ENCODE results near the gene APC.
"Not testable (repeated sequence)": the region's sequence is repeated elsewhere in the genome, so short reads cannot be mapped to it uniquely, and the experiment has no call there.

APC gene

DNA sequence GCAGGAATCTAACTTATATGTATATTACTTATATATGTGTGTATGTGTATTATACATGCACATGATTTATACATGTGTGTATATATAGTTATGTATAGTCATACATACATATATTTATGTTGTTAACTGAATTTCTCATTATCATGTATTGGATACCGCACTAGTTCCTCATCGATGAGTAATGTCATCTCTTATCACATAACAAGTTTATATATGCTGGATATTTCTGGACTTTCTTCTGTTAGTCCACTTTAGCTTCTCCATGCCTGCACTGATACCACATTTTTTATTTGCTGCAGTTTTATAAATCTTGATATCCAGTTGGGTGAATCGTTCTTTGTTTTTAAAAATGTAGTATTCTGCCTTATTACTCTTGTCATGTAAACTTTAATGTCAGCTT lies 50.2 kb downstream of the APC start:
- no peak for DNase-seq

GRCh38 chr5:112793201-112793600 lies 55.5 kb downstream of the APC start:
- no peak for DNase-seq

GRCh38 chr5:112794410-112794809 lies 56.7 kb downstream of the APC start:
- no peak for DNase-seq

- no peak for DNase-seq
These were observed 57.7 kb downstream of the APC start for GRCh38 chr5:112795342-112795741.

DNA sequence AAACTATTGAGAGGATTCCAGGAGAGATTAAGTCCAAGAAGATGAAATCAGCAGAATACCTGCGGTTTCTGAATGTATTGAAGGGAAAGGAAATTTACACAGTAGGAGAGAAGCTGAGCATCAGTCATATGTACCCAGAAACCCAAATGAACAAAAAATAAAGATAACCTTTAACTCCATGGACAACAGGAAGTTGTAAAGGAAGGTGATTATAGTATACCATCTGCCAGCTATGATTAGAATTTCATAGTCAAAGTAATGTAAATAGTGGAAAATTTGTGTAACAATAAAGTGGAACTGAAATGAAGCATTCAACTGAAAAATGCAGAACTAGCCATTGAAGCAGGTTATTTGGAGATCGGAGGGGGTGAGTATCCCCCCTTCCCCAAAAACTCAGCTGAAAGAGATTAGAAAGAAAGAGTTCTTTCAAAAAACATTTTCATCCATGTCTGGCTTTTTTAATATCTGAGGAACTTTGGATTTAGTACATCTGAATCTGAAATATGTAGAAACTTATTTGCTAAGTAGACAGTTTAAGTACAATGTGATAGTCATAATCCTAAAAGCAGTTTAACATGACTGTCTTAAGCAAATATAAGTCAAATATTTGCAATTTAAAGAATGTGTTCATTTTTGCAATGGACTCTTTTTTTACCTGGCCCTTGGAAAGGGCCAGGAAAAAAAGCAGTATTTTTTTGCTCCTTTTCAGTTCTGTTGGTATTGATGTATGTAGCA lies 58.4 kb downstream of the APC start:
- DNase-seq, result no peak

DNA sequence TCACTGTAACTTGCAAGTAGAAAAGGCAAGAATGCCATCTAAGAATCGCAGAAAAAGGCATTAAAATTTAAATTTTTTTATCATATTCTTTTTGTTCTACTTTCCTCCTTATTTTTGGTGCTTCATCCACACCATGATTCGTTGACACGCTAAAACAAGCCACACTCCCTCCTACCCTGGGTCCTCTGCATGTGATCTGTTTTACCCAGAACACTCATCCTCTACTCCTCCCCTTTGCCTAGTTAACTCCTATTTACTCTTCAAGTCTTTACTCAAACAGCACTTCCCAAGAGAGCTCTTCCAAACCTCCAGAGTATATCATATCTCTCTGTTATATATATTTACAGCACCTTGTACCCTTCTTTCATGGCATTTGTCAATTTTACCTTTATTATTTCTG lies 62.0 kb downstream of the APC start:
- no peak for DNase-seq

DNA sequence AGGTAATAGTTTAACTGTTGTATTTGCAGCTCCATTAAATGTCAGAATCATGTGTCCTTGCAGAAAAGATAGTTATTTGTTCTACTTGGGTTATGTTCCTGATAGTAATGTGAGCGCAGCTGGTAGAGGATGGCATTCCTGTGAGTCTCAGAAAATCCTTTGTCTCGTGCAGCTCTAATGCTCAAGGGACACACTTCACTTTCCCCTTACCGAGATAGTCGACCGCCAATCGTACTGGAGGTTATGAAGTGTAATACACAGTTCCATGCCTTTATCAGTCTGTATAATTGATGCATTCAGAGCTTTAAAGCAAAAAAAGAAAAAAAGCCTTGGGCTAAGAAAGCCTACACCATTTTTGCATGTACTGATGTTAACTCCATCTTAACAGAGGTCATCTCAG lies 63.2 kb downstream of the APC start:
- DNase-seq, result no peak

GRCh38 chr5:112811023-112811422 lies 73.3 kb downstream of the APC start:
- DNase-seq, result no peak

GRCh38 chr5:112812549-112812948 lies 74.9 kb downstream of the APC start:
- no peak for DNase-seq

- no peak for DNase-seq
These were observed 82.6 kb downstream of the APC start for GRCh38 chr5:112820246-112820645.

- DNase-seq, result no peak
These were observed 84.8 kb downstream of the APC start for GRCh38 chr5:112822456-112822855.

DNA sequence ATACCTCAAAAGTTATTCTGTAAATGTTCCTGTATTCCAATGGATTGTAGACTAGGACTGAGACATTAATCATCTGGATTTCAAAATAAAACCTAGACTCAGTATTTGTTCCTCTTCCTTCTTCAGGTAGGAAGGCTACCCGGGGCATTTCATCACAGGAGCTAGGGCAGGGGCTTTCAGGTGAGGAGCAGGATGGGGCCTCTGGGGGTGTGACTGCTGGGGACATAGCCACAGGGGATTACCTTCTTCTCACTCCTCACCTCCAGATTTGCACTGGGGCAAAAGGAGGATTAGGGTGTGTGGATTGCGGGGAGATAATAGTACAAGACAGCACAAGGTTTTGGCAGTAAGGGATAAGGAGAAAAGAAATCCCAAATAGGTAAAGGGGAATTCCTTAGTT lies 85.5 kb downstream of the APC start:
- DNase-seq, result no peak

DNA sequence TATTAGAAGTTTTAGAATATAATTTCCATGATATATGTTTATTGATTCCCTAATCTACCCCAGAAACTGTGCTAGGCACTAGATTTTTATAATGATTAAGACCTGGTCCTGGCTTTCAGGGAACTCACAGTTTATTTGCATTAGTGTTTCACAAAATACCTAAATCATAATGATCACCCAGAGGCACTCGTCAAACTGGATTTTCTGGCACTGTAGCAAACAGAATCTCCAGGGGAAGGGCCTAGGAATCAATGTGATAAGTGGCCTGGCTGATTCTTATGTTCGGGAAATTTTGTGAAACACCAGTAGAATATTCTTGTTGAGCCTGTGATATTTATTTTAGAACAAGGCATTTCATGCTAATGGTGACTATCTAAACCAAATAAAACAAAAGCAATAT lies 86.0 kb downstream of the APC start:
- no peak for DNase-seq

GRCh38 chr5:112824197-112824596 lies 86.5 kb downstream of the APC start:
- no peak for DNase-seq

DNA sequence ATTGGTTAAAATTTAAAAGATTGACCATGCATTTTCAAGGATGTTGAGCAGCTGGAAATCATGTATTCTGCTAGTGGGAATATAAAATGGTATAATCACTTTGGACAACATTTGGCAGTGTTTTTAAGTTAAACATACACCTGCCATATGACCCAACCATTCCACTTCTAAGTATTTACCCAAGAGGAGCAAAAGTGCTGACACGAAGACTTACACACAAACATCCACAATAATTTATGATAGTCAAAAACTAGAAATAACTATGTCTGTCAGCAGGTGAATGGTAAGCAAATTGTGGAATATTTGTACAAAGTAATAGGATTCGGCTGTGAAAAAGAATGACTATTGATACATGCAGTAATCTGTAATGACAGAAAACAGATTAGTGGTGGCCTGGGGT lies 92.7 kb downstream of the APC start:
- DNase-seq, result no peak

DNA sequence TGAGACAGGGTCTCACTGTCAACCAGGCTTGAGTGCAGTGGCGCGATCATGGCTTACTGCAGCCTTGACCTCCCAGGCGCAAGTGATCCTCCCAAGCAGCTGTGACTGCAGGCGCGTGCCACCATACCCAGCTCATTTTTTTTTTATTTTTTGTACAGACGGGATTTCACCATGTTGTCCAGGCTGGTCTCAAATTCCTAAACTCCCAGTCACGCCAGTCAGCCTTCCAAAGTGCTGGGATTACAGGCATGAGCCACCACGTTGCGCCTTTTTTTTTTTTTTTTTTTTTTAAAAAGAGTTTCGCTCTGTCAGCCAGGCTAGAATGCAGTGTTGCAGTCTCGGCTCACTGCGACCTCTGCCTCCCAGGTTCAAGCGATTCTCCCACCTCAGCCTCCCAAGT lies 96.3 kb downstream of the APC start:
- no peak for DNase-seq

DNA sequence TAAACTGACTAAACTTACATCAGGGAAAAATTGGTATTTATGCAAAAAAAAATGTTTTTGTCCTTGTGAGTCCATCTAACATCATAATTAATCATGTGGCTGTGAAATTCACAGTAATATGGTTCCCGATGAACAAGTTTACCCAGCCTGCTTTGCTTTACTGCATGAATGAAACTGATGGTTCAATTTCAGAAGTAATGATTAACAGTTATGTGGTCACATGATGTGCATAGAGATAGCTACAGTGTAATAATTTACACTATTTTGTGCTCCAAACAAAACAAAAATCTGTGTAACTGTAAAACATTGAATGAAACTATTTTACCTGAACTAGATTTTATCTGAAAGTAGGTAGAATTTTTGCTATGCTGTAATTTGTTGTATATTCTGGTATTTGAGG lies 106.8 kb downstream of the APC start:
- DNase-seq, result no peak

- DNase-seq, result no peak
These were observed 108.9 kb downstream of the APC start for GRCh38 chr5:112846556-112846955.

GRCh38 chr5:112847306-112847705 lies 109.6 kb downstream of the APC start:
- DNase-seq, result no peak

DNA sequence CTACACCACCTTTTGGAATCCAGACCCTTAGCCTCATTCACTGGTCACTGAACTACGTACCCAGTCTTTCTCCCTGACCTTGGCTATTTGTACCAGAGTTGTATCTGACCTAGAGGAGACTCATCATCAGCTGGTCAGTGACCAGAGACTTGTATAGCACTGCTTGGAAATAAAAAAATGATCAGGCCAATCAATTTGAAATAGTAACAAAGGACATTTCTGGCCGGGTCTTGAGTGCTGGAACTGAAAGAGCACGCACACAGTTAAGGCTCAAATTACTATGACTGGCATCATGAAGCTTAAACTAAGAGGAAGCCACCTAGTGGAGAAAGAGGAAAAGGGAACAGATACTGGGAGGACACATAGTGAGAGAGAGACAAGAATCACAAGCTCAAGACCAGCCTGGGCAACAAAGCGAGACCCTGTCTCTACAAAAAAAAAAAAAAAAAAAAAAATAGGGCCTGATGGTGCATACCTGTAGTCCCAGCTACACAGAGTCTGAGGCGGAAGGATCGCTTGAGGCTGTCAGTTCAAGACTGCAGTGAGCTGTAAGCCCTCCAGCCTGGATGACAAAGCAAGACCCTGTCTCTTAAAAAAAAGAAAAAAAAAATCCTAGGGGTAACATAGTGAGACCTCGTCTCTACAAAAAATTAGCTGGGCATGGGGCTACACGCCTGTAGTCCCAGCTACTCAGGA lies 110.6 kb downstream of the APC start:
- no peak for DNase-seq

GRCh38 chr5:112849912-112850311 lies 112.2 kb downstream of the APC start:
- no peak for DNase-seq

DNA sequence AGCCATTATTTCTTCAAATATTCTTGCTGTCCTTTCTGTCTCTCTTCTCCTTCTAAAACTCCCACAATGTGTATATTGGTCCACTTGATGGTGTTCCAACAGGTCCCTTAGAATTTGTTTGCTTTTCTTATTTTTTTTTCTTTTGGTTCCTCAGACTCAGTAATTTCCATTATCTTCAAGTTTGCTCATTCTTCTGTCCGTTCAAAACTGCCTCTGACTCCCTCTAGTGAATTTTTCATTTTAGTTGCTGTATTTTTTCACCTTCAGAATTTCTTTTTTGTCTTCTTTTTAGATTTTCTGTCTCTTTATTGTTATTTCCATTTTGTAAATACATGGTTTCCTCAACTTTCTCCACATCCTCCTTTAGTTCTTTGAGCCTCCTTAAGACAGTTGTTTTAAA lies 117.0 kb downstream of the APC start:
- no peak for DNase-seq

GRCh38 chr5:112857866-112858265 lies 120.2 kb downstream of the APC start:
- no peak for DNase-seq

DNA sequence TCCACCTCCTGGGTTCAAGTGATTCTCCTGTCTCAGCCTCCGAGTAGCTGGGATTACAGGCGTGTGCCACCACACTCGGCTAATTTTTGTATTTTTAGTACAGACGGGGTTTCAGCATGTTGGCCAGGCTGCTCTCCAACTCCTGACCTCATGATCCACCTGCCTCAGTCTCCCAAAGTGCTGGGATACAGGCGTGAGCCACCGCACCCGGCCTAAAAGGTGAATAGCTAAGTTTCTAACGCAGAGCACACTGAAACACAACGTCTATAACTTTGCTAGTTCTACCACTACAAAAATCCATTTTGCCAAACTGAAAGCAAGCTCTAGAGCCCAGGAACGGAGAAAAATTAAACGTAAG lies 122.9 kb downstream of the APC start:
- not testable (repeated sequence) for DNase-seq

Data from 8988T (cell line).